Measurements from ENCODE around the gene CCNF. TPM values are rescaled to one million over a fixed set of nuclear protein-coding genes. Genes with fewer than 3 reads are reported as not detected.

CCNF gene
- total and polyA plus RNA-seq, 2 donors: 4.0 to 22.7 TPM

GRCh38 chr16:2450535-2450934, 21.3 kb downstream of the CCNF start:
- Histone ChIP-seq H3K9me3 (ENCODE audit: control insufficient read depth in 2 of 2, insufficient read depth in 1 of 2, low read length in 1 of 2) (no peaks in the 10 kb centered on the region), H3K4me3 (ENCODE audit: low read length in 2 of 2) (no peak overlapping the region), H3K4me1 (ENCODE audit: control insufficient read depth in 2 of 2, insufficient read depth in 2 of 2, low read length in 2 of 2) (no peaks in the 10 kb centered on the region), H3K36me3 (ENCODE audit: control insufficient read depth in 2 of 2, insufficient read depth in 2 of 2, low read length in 1 of 2) (peaks cover 93 to 95% of the 10 kb centered on the region in 2 donors), H3K27me3 (ENCODE audit: control insufficient read depth in 2 of 2, insufficient read depth in 1 of 2, low read length in 1 of 2) (no peaks in the 10 kb centered on the region), H3K27ac (ENCODE audit: low read depth in 1 of 2, low read length in 1 of 2) (no peak overlapping the region)
- no peak for DNase-seq (ENCODE audit: low read depth in 6 of 9, low spot score in 9 of 9)
- WGBS: 99% methylated on average over 8 of the region's 8 CpGs

GRCh38 chr16:2450975-2451381, 21.7 kb downstream of the CCNF start:
- DNase-seq (ENCODE audit: low read depth in 6 of 9, low spot score in 9 of 9): no peak
- Histone ChIP-seq H3K36me3 (ENCODE audit: control insufficient read depth in 2 of 2, insufficient read depth in 2 of 2, low read length in 1 of 2) (peaks cover 93 to 96% of the 10 kb centered on the region in 2 donors), H3K4me3 (ENCODE audit: low read length in 2 of 2) (no peak overlapping the region), H3K9me3 (ENCODE audit: control insufficient read depth in 2 of 2, insufficient read depth in 1 of 2, low read length in 1 of 2) (no peaks in the 10 kb centered on the region), H3K27me3 (ENCODE audit: control insufficient read depth in 2 of 2, insufficient read depth in 1 of 2, low read length in 1 of 2) (no peaks in the 10 kb centered on the region), H3K27ac (ENCODE audit: low read depth in 1 of 2, low read length in 1 of 2) (no peak overlapping the region), H3K4me1 (ENCODE audit: control insufficient read depth in 2 of 2, insufficient read depth in 2 of 2, low read length in 2 of 2) (no peaks in the 10 kb centered on the region)
- WGBS: 98% methylated on average over 19 of the region's 19 CpGs

GRCh38 chr16:2451851-2452320, 22.6 kb downstream of the CCNF start:
- Histone ChIP-seq H3K9me3 (ENCODE audit: control insufficient read depth in 2 of 2, insufficient read depth in 1 of 2, low read length in 1 of 2) (no peaks in the 10 kb centered on the region), H3K4me1 (ENCODE audit: control insufficient read depth in 2 of 2, insufficient read depth in 2 of 2, low read length in 2 of 2) (no peaks in the 10 kb centered on the region), H3K27me3 (ENCODE audit: control insufficient read depth in 2 of 2, insufficient read depth in 1 of 2, low read length in 1 of 2) (no peaks in the 10 kb centered on the region), H3K27ac (ENCODE audit: low read depth in 1 of 2, low read length in 1 of 2) (no peak overlapping the region), H3K4me3 (ENCODE audit: low read length in 2 of 2) (no peak overlapping the region), H3K36me3 (ENCODE audit: control insufficient read depth in 2 of 2, insufficient read depth in 2 of 2, low read length in 1 of 2) (peaks cover 93 to 96% of the 10 kb centered on the region in 2 donors)
- WGBS: 98% methylated on average over 18 of the region's 18 CpGs
- DNase-seq (ENCODE audit: low read depth in 6 of 9, low spot score in 9 of 9): no peak

- Histone ChIP-seq H3K9me3 (ENCODE audit: control insufficient read depth in 2 of 2, insufficient read depth in 1 of 2, low read length in 1 of 2) (no peaks in the 10 kb centered on the region), H3K4me1 (ENCODE audit: control insufficient read depth in 2 of 2, insufficient read depth in 2 of 2, low read length in 2 of 2) (no peaks in the 10 kb centered on the region), H3K27me3 (ENCODE audit: control insufficient read depth in 2 of 2, insufficient read depth in 1 of 2, low read length in 1 of 2) (no peaks in the 10 kb centered on the region), H3K27ac (ENCODE audit: low read depth in 1 of 2, low read length in 1 of 2) (no peak overlapping the region), H3K36me3 (ENCODE audit: control insufficient read depth in 2 of 2, insufficient read depth in 2 of 2, low read length in 1 of 2) (peaks cover 94 to 96% of the 10 kb centered on the region in 2 donors), H3K4me3 (ENCODE audit: low read length in 2 of 2) (no peak overlapping the region)
- DNase-seq (ENCODE audit: low read depth in 6 of 9, low spot score in 9 of 9): no peak
- WGBS: 98% methylated on average over 8 of the region's 8 CpGs
Measured at GRCh38 chr16:2452650-2453049, 23.4 kb downstream of the CCNF start.

GRCh38 chr16:2455081-2455845, 26.0 kb downstream of the CCNF start:
- Histone ChIP-seq H3K9me3 (ENCODE audit: control insufficient read depth in 2 of 2, insufficient read depth in 1 of 2, low read length in 1 of 2) (no peaks in the 10 kb centered on the region), H3K4me1 (ENCODE audit: control insufficient read depth in 2 of 2, insufficient read depth in 2 of 2, low read length in 2 of 2) (peaks cover 8 to 14% of the 10 kb centered on the region in 2 donors), H3K36me3 (ENCODE audit: control insufficient read depth in 2 of 2, insufficient read depth in 2 of 2, low read length in 1 of 2) (peaks cover 72 to 76% of the 10 kb centered on the region in 2 donors), H3K27me3 (ENCODE audit: control insufficient read depth in 2 of 2, insufficient read depth in 1 of 2, low read length in 1 of 2) (no peaks in the 10 kb centered on the region), H3K4me3 (ENCODE audit: low read length in 2 of 2) (no peak overlapping the region), H3K27ac (ENCODE audit: low read depth in 1 of 2, low read length in 1 of 2) (no peak overlapping the region)
- no peak for DNase-seq (ENCODE audit: low read depth in 6 of 9, low spot score in 9 of 9)
- WGBS: 97% methylated on average over 28 of the region's 28 CpGs

- no peaks in the 10 kb centered on the region for H3K9me3 ChIP-seq (ENCODE audit: control insufficient read depth in 2 of 2, insufficient read depth in 1 of 2, low read length in 1 of 2)
- H3K27ac ChIP-seq (ENCODE audit: low read depth in 1 of 2, low read length in 1 of 2): no peak overlapping the region
- peaks cover 58 to 62% of the 10 kb centered on the region in 2 donors for H3K36me3 ChIP-seq (ENCODE audit: control insufficient read depth in 2 of 2, insufficient read depth in 2 of 2, low read length in 1 of 2)
- DNase-seq (ENCODE audit: low read depth in 6 of 9, low spot score in 9 of 9): no peak
- H3K4me1 ChIP-seq (ENCODE audit: control insufficient read depth in 2 of 2, insufficient read depth in 2 of 2, low read length in 2 of 2): peaks cover 15 to 22% of the 10 kb centered on the region in 2 donors
- H3K4me3 ChIP-seq (ENCODE audit: low read length in 2 of 2): no peak overlapping the region
- H3K27me3 ChIP-seq (ENCODE audit: control insufficient read depth in 2 of 2, insufficient read depth in 1 of 2, low read length in 1 of 2): no peaks in the 10 kb centered on the region
- 98% methylated on average over 21 of the region's 21 CpGs for WGBS
Measured at GRCh38 chr16:2456551-2457153, 27.4 kb downstream of the CCNF start.

- H3K27me3 ChIP-seq (ENCODE audit: control insufficient read depth in 2 of 2, insufficient read depth in 1 of 2, low read length in 1 of 2): no peaks in the 10 kb centered on the region
- peaks cover 52 to 59% of the 10 kb centered on the region in 2 donors for H3K36me3 ChIP-seq (ENCODE audit: control insufficient read depth in 2 of 2, insufficient read depth in 2 of 2, low read length in 1 of 2)
- WGBS: 95% methylated on average over 13 of the region's 13 CpGs
- no peak overlapping the region for H3K4me3 ChIP-seq (ENCODE audit: low read length in 2 of 2)
- H3K4me1 ChIP-seq (ENCODE audit: control insufficient read depth in 2 of 2, insufficient read depth in 2 of 2, low read length in 2 of 2): peaks cover 15 to 22% of the 10 kb centered on the region in 2 donors
- no peak for DNase-seq (ENCODE audit: low read depth in 6 of 9, low spot score in 9 of 9)
- H3K9me3 ChIP-seq (ENCODE audit: control insufficient read depth in 2 of 2, insufficient read depth in 1 of 2, low read length in 1 of 2): no peaks in the 10 kb centered on the region
- H3K27ac ChIP-seq (ENCODE audit: low read depth in 1 of 2, low read length in 1 of 2): no peak overlapping the region
Measured at GRCh38 chr16:2457267-2457666, 28.0 kb downstream of the CCNF start.

- no peaks in the 10 kb centered on the region for H3K27me3 ChIP-seq (ENCODE audit: control insufficient read depth in 2 of 2, insufficient read depth in 1 of 2, low read length in 1 of 2)
- H3K36me3 ChIP-seq (ENCODE audit: control insufficient read depth in 2 of 2, insufficient read depth in 2 of 2, low read length in 1 of 2): peaks cover 45 to 54% of the 10 kb centered on the region in 2 donors
- no peak overlapping the region for H3K4me3 ChIP-seq (ENCODE audit: low read length in 2 of 2)
- 95% methylated on average over 7 of the region's 7 CpGs for whole genome bisulfite sequencing
- DNase-seq (ENCODE audit: low read depth in 6 of 9, low spot score in 9 of 9): no peak
- H3K27ac ChIP-seq (ENCODE audit: low read depth in 1 of 2, low read length in 1 of 2): no peak overlapping the region
- peaks cover 15 to 22% of the 10 kb centered on the region in 2 donors for H3K4me1 ChIP-seq (ENCODE audit: control insufficient read depth in 2 of 2, insufficient read depth in 2 of 2, low read length in 2 of 2)
- no peaks in the 10 kb centered on the region for H3K9me3 ChIP-seq (ENCODE audit: control insufficient read depth in 2 of 2, insufficient read depth in 1 of 2, low read length in 1 of 2)
Measured at GRCh38 chr16:2457946-2458345, 28.7 kb downstream of the CCNF start.

- no peak for DNase-seq (ENCODE audit: low read depth in 6 of 9, low spot score in 9 of 9)
- Histone ChIP-seq H3K9me3 (ENCODE audit: control insufficient read depth in 2 of 2, insufficient read depth in 1 of 2, low read length in 1 of 2) (no peaks in the 10 kb centered on the region), H3K4me3 (ENCODE audit: low read length in 2 of 2) (peak overlapping the region; percentile 49 to 58), H3K36me3 (ENCODE audit: control insufficient read depth in 2 of 2, insufficient read depth in 2 of 2, low read length in 1 of 2) (peaks cover 34 to 45% of the 10 kb centered on the region in 2 donors), H3K4me1 (ENCODE audit: control insufficient read depth in 2 of 2, insufficient read depth in 2 of 2, low read length in 2 of 2) (peaks cover 15 to 22% of the 10 kb centered on the region in 2 donors), H3K27ac (ENCODE audit: low read depth in 1 of 2, low read length in 1 of 2) (peak overlapping the region in 1 of 2 donors; percentile 37), H3K27me3 (ENCODE audit: control insufficient read depth in 2 of 2, insufficient read depth in 1 of 2, low read length in 1 of 2) (no peaks in the 10 kb centered on the region)
- 60% methylated on average over 18 of the region's 18 CpGs for WGBS
Measured at GRCh38 chr16:2458887-2459646, 29.8 kb downstream of the CCNF start.
